ENCODE measurements around the gene CRYBB1.
"Not testable (repeated sequence)": the region's sequence is repeated elsewhere in the genome, so short reads cannot be mapped to it uniquely, and the experiment has no call there.

Gene CRYBB1

GRCh38 chr22:26635117-26635516, 17.3 kb upstream of the CRYBB1 start:
- no peak for DNase-seq

GRCh38 chr22:26634189-26634588, 16.4 kb upstream of the CRYBB1 start:
- DNase-seq, result no peak

GRCh38 chr22:26632422-26633155, 14.8 kb upstream of the CRYBB1 start:
- DNase-seq, result no peak

GRCh38 chr22:26631282-26631681, 13.5 kb upstream of the CRYBB1 start:
- no peak for DNase-seq

GRCh38 chr22:26629988-26630761, 12.3 kb upstream of the CRYBB1 start:
- no peak for DNase-seq

GRCh38 chr22:26624803-26625202, 7.0 kb upstream of the CRYBB1 start:
- no peak for DNase-seq

GRCh38 chr22:26623984-26624383, 6.2 kb upstream of the CRYBB1 start:
- no peak for DNase-seq

- no peak for DNase-seq
Observed at GRCh38 chr22:26621663-26622062, 3.8 kb upstream of the CRYBB1 start, which contains the start of gene CRYBA4. TSS of gene CRYBA4 (plus strand) at chr22:26621963. CDS start at chr22:26622597, 634 bp downstream.

- no peak for DNase-seq
Observed at GRCh38 chr22:26620197-26620596, 2.4 kb upstream of the CRYBB1 start.

GRCh38 chr22:26619510-26619909, 1.7 kb upstream of the CRYBB1 start:
- DNase-seq, result no peak

GRCh38 chr22:26618455-26618854, 628 bp upstream of the CRYBB1 start:
- DNase-seq, result no peak

GRCh38 chr22:26616650-26617049, 1.2 kb downstream of the CRYBB1 start:
- no peak for DNase-seq

GRCh38 chr22:26615830-26616435, 1.9 kb downstream of the CRYBB1 start:
- DNase-seq, result no peak

GRCh38 chr22:26615149-26615548, 2.7 kb downstream of the CRYBB1 start:
- DNase-seq, result no peak

GRCh38 chr22:26614322-26614721, 3.5 kb downstream of the CRYBB1 start:
- no peak for DNase-seq

GRCh38 chr22:26613753-26614152, 4.1 kb downstream of the CRYBB1 start:
- DNase-seq, result not testable (repeated sequence)

- DNase-seq, result no peak
Observed at GRCh38 chr22:26612652-26613051, 5.2 kb downstream of the CRYBB1 start.

GRCh38 chr22:26610996-26611395, 6.8 kb downstream of the CRYBB1 start:
- no peak for DNase-seq

- DNase-seq, result no peak
Observed at GRCh38 chr22:26610072-26610958, 7.5 kb downstream of the CRYBB1 start.

- no peak for DNase-seq
Observed at GRCh38 chr22:26609287-26609686, 8.5 kb downstream of the CRYBB1 start.

GRCh38 chr22:26608129-26608528, 9.7 kb downstream of the CRYBB1 start:
- DNase-seq, result no peak

- no peak for DNase-seq
Observed at GRCh38 chr22:26606611-26607010, 11.2 kb downstream of the CRYBB1 start.

GRCh38 chr22:26604368-26604767, 13.5 kb downstream of the CRYBB1 start:
- DNase-seq, result no peak
